Activated CD4-positive, alpha-beta T cell treated with anti-CD3 and anti-CD28 coated beads for 48 hours (primary cell): ENCODE results near the gene SNRPA1.

ENCODE experiments used
- DNase-seq: peaks from one replicate; pipeline ENCODE4 v3.0.0-alpha.2; 2020

Gene SNRPA1

GRCh38 chr15:101294731-101295606, at the start of gene SNRPA1:
TSS of gene SNRPA1 (minus strand) at chr15:101295248. CDS start at chr15:101295178, 70 bp downstream.
- DNase-seq = peak; percentile 99

GRCh38 chr15:101342056-101342455, 47.0 kb upstream of the SNRPA1 start:
- DNase-seq = no peak

- no peak for DNase-seq
Observed at GRCh38 chr15:101338502-101339057, 43.5 kb upstream of the SNRPA1 start.

DNA sequence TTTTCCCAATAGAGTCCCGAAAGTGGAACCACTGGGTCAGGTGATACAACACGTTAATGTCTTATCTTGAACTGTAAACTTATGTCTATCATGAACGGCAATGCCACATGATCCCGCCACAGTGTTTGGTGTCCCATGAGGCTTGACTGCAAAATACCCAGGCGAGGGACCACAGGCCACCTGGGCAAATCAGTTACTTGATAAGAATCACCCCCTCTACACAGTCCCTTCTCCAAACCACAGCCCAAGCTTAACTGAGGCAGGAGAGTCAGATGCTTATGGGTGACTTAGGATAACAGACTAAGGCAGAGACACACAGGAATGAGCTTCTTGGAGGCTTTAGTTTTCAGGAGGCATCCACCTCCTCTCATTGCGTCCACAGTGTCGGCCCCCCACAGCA, 42.9 kb upstream of the SNRPA1 start:
- DNase-seq = no peak

GRCh38 chr15:101333907-101334789, 39.1 kb upstream of the SNRPA1 start:
- DNase-seq = peak; percentile 67

DNA sequence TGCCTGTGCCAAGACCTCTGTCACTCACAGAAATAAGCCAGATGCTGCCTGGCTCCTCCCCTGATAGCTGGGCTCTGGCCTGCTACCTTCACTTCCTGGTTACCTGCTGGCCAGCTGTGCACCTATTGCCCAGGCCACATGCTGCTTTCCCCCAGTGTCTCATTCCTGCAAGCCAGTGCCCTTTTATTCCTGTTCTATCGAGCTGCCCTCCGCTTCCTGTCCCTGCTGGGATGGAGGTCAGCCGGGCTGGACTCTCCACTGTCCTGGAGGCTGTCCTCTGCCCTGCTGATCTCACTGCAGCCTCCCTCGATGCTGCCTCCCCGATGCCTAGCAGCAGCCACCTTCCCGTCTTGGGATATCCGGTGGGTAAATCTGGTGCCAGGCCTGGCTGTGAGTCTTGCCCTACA, 37.0 kb upstream of the SNRPA1 start:
- no peak for DNase-seq

DNA sequence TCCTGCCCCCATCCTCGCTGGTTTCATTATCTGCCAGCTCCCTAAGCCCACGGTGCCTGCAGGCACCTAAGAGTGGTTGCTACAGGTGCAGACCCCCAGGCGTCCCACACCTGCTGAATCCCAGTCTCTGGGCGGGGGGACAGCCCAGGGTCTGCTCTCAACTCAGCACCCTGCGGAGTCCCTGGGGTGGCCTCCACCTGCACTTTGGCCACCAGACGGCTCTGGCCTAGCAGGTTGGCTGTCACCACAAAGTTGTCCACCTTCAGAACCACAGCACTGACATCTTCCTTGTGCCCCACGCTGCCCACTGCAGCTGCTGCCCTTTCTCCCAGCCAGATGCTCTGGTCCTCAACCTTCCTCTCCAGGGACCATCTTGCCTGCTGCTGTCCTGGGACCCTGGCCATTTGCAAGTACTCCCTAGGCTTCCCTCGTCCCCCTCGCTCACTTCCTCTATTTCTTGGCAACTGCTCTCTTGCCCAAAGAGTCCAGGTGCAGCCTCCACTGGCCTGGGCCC, 34.9 kb upstream of the SNRPA1 start:
- DNase-seq = no peak

- no peak for DNase-seq
Observed at GRCh38 chr15:101329309-101329863, 34.3 kb upstream of the SNRPA1 start.

- no peak for DNase-seq
Observed at GRCh38 chr15:101328001-101328400, 33.0 kb upstream of the SNRPA1 start.

GRCh38 chr15:101327147-101327740, 32.2 kb upstream of the SNRPA1 start:
- no peak for DNase-seq

- DNase-seq = no peak
Observed at GRCh38 chr15:101326462-101327146, 31.6 kb upstream of the SNRPA1 start.

DNA sequence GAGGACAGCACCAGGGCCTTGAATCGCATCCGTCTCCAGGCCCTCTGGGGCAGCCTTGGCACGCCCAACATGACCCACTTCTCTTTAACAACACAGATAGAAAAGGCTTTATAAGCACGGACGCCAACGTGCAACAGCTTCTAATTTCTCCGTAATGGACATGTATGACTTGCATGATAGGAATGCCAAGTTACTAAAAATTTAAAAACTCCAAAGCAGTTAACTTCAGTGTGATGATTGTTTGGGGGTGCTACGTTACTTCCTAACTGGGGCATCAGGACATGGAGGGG, 30.9 kb upstream of the SNRPA1 start:
- DNase-seq = no peak

GRCh38 chr15:101325263-101326025, 30.4 kb upstream of the SNRPA1 start:
- no peak for DNase-seq

DNA sequence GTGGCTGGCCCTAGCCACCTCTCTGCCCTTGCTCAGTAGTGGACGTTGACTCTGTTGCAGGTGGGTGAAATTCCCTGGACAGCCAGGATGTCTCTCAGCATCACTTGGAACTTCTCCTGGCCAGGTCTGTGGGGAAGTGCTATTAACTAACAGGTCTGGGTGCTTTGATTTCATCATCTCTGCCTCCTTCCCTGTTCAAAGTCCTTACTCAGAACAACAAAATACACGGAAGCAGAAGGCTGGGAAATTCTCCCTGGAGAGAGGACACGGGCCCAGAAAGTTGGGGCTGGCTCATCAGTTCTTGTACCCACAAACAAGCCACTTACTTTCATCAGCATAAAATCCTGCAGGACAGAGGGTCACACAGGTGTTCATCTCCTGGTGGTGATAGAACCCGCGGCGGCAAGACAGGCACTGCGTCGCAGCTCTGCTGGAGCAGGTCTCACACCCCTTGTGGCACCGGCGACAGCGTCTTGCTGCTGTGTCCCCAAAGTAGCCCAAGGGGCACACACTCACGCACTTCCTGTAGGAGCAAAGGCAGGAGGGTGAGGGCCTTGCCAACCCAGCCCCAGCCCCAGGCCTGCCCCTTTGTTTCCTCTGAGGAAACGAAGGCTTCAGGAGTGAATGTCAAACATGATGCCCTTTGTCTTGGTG, 29.6 kb upstream of the SNRPA1 start:
- no peak for DNase-seq

DNA sequence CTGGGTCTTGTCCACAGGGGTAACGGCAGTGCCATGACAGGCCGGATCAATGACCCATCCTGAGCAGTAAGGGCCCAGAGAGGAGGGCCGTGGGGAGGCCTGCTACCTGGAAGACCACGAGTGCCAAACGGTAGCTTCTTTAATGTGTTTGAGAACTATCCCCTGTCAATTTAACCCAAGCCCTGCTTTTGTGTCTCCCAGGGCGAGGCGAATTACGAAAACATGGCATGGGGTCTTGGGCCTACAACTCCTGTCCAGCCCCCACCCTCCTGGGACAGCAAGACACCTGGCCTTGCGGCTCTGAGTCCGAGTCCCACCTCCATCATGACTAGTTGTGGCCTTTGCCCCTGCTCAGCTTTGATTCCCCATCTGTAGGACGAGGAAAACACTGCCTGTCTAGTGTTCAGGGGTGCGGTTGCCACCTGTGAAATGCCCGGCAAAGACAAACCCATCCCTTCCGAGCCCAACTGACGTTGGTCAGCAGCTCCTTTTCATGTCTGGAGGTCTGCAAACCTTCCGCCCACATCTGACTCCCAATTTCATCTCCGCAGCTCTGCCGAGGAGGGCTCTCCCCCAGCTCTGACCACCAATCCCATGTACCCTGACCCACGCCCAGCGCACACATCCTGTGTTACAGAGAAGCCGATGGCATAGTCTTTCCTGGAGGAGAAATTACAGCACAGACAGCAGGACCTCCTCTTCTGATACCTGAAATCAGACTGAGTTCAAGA, 28.9 kb upstream of the SNRPA1 start:
- no peak for DNase-seq

DNA sequence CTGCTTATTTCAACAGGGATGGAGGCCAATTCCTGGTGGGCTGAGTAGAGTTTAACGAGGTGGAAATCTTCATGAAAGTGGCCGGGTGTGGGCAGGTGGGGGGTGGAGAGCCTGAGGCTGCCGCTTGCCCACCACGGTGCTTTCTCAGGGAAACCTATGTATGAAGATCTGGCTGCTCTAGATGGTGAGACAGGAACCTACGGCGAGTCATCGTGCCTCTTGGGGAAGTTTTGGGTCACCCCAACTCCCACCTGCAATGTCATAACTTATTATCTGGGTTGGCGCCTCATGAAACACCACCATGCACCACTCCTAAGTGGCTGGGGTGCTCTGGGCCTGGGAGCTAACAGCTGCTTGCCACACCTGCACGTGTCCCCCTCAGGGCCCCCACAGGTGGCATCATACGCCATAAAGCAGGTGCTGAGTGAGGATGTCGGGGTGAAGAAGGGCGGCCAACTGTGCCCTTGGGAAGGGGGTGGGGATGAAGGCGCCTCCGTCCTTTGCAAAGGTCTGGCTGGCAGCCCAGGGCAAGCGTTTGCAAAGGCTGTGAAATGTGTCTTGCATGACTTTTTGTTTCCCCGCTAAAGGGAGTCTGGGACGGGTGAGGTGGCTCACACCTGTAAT, 27.9 kb upstream of the SNRPA1 start:
- peak; percentile 26 for DNase-seq

DNA sequence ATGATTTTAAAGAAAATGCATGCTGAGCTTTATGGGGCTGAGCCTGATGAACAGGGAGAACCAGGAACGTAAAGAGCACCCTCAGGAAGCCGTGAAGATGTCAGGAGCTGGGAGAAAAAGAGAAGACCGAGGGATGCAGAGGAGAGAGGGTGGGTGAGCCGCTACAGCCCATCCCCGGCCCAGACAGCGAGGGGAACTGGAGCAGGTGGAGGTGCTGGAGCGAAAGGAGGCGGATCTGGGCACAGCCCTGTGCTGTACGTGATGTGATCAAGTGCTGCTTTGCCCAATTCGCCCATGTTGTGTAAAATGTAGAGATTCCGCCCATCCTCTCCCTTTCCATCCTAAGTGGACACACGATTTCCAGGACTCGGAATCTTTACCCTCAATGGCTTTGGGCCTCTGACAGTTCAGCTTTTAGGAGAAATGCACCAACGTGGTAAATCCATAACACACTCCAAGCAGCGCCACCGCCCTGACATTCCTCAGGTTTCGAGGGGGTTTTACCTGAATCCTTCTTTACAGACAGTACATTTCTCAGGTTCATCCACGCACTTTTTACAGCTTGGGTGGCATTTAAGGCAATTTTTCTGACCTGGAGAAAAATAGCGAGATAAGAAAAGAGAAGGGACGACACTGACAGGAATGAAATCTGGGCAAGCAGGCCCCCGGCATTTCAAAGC, 27.1 kb upstream of the SNRPA1 start:
- DNase-seq = no peak

DNA sequence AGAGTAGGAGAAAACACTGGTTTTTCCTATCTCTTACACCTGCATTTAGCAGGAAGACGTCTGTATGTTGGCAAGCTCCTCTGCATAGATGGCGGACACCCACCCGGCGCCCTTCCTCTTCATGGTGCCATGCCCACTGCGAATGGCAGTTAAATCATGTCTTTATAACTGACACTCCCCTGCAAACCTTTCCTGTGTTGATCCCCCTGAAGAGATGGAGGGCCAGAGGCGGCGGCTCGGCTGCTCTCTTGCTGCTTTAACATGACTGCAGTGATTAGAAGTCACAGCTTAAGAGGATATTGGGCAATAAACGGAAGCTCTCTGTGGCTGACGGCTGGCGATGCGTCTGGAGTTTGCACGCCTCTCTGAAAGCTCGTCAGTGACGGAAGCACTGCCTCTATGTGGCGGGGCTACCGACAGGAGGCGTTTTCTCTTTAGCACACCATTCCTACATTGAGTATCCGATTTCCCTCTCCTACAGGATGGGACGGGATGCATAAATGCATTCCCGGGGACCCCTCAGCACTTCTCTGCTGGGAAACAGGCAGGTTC, 25.5 kb upstream of the SNRPA1 start:
- peak; percentile 76 for DNase-seq

- no peak for DNase-seq
Observed at GRCh38 chr15:101318839-101319238, 23.8 kb upstream of the SNRPA1 start.
